GM18505 (cell line): ENCODE measurements around the gene FIZ1.

Experiments
- ATAC-seq: cut with Tn5 transposase; IDR thresholded peaks from one replicate; pipeline ENCODE4 v1.9.1; 2021; ENCODE audit not compliant: unreplicated experiment
- POLR2A ChIP-seq: IDR thresholded peaks from 4 replicates; pipeline ENCODE4 v1.6.1; 2011; ENCODE audit warnings: borderline replicate concordance; ENCODE audit not compliant: insufficient read depth, insufficient read length; ENCODE audit errors: extremely low read depth

FIZ1 gene

DNA sequence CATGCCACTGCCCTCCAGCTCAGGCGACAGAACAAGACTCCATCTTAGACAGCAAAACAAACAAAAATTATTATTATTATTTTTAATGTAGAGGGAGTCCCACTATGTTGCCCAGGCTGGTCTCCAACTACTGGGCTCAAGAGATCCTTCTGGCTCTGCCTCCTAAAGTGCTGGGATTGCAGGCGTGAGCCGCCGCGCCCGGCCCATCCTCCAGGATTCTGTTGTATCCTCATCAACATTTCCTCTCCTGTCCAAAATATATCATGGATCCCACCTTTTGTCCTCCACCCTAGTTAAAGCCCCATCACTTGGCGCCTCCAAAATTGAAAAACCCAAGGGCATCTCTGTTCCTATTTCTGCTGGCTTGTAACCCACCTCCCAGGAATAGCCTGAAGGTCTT, 23.8 kb upstream of the FIZ1 start:
- ATAC-seq = no peak
- TF ChIP-seq POLR2A = no peak

DNA sequence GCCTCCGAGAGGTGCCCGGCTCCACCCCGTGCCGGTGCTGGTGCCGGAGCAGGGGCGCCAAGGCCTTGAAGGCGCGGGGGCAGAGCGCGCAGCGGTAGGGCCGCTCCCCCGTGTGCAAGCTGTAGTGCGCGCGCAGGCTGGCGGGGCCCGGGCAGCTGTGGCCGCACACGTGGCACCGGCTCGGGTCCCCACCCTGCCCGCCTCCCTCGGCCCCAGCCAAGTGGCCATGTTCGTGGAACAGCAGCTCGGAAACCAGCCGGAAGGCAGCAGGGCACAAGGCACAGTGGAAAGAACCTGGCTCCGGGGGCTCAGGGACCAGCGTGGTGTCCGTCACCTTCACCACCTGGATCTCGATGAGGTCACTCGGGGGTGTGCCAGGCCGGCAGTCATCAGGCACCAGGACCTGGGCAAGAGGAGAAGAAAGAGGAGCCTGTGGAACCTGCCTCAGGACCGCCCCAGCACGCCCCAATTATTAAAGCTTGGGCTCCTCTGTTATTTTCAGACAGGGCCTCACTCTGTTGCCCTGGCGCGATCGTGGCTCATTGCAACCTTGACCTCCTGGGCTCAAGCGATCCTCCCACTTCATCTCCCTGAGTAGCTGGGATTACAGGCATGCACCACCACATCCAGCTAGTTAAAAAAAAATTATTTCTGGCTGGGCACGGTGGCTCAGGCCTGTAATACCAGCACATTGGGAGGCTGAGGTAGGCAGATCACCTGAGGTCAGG, 23.1 kb upstream of the FIZ1 start:
- no peak for TF ChIP-seq POLR2A
- no peak for ATAC-seq

DNA sequence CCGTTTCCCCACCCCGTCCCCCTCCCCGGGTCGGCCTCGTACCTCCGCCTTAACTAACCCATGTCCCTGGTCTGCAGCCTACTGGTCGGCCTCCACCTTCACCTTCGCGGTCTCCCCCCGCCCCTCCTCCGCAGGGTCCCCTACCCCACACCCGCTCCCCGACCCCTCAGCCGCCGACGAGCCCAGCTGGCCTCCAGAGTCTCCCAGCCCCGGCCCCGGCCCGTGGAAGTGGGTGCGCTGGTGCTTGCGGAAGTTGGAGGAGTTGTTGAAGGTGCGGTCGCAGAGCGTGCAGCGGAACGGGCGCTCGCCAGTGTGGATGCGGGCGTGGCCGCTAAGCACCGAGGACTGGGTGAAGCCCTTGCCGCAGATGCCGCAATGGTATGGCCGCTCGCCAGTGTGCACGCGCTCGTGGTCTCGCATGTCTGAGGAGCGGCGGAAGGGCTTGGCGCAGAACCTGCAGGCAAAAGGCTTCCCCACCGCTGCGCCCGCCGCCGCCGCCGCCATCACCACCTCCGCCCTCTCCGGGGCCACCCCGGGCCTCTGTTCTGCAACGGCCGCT, 22.4 kb upstream of the FIZ1 start:
- no peak for ATAC-seq
- no peak for TF ChIP-seq POLR2A

DNA sequence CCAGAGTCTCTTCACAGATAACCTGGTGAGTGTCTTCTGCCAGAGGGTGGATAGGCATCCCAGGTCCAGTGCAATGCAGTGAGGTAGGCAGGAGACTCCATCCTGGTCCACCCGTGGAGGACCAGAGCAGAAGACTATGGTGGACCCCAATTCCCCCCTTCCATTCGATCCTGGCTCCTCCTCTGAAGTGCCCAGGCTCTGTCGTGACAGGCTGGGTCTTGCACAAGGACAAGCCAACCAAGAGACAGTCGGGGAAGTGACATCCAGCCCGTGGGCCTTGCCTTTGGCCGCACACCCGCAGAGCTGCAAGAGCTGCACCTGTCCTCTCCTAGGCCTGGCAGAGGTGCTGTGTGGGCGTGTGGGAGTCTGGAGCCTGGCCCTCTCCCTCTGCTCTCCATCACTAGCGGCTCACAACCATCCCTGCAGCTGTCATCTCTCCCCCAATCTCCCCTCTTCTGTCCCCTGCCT, 21.9 kb upstream of the FIZ1 start:
- no peak for ATAC-seq
- no peak for TF ChIP-seq POLR2A

DNA sequence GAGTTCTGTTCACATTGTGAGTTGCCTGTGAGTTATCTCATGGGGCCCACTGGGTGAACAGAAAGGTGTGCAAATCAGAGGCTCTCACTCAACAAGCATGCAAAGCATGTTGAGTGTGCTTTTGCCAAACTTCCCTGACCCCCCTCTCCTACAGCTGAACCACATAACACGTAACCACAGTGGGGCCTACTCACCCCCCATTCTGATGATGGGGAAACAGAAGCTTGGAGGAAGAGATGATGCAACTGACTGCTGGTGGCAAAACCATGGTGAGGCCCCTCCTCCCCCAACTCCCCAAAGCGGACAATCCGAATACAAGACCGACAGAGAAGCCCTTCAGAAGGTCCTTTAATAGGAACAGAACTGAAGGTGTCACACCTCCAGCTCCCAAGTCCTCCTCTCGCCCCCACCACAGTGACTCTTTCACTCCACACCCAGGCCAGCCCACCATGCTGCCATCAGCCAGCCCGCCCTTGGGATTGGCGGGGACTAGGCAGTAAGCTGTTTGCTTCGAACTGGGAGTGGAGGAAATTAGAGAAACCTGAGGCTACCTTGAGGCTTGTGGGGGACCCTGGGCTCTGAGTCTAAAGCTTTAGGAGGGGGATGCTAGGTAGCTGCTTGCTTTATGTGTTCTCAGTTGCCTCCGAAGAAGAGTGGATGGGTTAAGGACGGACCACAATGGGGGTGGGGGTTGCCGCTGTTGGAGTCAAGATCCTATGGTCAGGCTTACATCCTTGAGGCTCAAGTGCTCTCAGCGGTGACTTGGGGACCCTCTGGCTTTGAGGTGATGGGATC, 21.3 kb upstream of the FIZ1 start:
- no peak for TF ChIP-seq POLR2A
- no peak for ATAC-seq

DNA sequence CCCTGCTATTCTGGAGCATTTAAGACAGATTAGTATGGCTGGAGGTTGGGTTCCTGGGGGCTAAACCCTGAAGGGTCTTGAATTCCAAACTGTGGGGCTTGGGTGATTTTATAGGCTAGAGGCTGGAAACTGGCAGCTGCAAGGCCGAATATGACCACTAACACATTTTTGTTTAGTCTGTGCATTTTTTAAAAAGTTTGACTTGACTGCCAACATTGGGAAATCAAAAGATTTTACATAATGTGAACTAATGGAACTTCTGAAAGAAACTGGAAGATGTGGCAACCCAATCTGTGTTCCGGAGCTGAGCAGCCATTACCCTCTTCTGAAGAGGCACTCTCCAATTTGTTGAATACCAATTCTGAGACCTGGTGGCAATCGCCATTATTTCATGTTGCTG, 20.0 kb upstream of the FIZ1 start:
- no peak for ATAC-seq
- TF ChIP-seq POLR2A = no peak

DNA sequence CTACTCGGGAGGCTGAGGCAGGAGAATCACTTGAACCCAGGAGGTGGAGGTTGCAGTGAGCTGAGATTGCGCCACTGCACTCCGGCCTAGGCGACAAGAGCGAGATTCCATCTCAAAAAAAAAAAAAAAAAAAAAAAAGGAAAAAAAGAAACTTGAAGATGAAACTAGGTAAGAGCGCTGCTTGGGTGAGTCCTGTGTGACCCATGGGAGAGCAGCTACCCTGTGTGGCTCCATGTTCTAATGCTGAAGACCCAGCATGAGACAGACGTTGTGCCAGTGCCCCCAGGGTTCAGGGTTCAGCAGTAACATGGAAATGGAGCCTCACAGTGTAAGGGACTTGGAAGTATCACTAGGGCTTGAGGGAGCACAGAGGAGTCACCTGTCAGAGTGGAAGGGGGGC, 19.1 kb upstream of the FIZ1 start:
- no peak for ATAC-seq
- TF ChIP-seq POLR2A = no peak

DNA sequence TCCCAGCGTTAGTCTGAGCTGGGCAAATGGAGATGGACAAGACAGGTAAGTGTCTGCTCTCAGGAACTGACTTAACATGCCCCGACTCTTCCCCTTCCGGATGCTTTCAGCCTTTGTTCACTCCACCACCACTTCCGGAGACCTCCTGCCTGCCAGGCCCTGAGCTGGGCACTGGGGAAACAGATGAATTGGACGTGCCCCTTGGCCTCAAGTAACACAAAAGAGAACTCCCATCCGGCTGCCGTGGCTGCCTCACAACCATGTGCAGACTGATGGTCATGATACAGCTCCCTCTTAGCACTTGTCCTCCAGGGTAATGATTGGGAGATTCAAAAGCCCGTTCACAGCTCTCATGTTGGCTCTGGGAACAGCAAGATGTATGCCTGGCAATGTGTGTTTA, 18.1 kb upstream of the FIZ1 start:
- TF ChIP-seq POLR2A = no peak
- ATAC-seq = no peak

DNA sequence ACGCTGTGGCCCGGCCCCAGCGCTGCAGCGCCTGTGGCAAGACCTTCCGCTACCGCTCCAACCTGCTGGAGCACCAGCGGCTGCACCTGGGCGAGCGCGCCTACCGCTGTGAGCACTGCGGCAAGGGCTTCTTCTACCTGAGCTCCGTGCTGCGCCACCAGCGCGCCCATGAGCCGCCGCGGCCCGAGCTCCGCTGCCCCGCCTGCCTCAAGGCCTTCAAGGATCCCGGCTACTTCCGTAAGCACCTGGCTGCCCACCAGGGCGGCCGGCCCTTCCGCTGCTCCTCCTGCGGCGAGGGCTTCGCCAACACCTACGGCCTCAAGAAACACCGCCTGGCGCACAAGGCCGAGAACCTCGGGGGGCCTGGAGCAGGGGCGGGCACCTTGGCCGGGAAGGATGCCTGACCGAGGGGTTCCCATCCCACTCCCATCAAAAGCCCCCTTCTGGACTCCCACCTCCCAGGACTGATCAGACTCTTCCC, 17.1 kb upstream of the FIZ1 start:
- no peak for TF ChIP-seq POLR2A
- no peak for ATAC-seq

DNA sequence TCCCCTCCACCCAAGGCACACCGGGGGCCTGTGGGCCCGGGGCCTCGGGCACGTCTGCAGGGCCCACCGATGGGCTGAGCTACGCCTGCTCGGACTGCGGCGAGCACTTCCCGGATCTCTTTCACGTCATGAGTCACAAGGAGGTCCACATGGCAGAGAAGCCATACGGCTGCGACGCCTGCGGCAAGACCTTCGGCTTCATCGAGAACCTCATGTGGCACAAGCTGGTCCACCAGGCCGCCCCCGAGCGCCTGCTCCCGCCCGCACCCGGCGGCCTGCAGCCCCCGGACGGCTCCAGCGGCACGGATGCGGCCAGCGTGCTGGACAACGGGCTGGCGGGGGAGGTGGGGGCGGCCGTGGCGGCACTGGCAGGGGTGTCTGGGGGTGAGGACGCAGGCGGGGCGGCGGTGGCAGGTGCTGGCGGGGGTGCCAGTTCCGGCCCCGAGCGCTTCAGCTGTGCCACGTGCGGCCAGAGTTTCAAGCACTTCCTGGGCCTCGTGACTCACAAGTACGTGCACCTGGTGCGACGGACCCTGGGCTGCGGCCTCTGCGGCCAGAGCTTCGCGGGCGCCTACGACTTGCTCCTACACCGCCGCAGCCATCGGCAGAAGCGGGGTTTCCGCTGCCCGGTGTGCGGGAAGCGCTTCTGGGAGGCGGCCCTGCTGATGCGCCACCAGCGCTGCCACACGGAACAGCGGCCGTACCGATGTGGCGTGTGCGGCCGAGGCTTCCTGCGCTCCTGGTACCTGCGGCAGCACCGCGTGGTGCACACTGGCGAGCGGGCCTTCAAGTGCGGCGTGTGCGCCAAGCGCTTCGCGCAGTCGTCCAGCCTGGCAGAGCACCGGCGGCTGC, 16.5 kb upstream of the FIZ1 start:
- no peak for ATAC-seq
- TF ChIP-seq POLR2A = no peak

DNA sequence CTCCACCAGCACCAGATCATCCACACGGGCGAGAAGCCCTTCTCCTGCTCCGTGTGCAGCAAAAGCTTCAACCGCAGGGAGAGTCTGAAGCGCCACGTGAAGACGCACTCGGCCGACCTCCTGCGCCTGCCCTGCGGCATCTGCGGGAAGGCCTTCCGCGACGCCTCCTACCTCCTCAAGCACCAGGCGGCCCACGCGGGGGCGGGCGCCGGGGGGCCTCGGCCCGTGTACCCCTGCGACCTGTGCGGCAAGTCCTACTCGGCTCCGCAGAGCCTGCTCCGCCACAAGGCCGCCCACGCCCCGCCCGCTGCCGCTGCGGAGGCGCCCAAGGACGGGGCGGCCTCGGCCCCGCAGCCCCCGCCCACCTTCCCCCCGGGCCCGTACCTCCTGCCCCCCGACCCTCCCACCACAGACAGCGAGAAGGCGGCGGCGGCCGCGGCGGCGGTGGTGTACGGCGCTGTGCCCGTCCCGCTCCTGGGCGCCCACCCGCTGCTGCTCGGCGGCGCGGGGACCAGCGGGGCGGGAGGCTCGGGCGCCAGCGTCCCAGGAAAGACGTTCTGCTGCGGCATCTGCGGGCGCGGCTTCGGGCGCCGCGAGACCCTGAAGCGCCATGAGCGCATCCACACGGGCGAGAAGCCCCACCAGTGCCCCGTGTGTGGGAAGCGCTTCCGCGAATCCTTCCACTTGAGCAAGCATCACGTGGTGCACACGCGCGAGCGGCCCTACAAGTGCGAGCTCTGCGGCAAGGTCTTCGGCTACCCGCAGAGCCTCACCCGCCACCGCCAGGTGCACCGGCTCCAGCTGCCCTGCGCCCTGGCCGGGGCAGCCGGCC, 15.6 kb upstream of the FIZ1 start:
- TF ChIP-seq POLR2A = no peak
- no peak for ATAC-seq

DNA sequence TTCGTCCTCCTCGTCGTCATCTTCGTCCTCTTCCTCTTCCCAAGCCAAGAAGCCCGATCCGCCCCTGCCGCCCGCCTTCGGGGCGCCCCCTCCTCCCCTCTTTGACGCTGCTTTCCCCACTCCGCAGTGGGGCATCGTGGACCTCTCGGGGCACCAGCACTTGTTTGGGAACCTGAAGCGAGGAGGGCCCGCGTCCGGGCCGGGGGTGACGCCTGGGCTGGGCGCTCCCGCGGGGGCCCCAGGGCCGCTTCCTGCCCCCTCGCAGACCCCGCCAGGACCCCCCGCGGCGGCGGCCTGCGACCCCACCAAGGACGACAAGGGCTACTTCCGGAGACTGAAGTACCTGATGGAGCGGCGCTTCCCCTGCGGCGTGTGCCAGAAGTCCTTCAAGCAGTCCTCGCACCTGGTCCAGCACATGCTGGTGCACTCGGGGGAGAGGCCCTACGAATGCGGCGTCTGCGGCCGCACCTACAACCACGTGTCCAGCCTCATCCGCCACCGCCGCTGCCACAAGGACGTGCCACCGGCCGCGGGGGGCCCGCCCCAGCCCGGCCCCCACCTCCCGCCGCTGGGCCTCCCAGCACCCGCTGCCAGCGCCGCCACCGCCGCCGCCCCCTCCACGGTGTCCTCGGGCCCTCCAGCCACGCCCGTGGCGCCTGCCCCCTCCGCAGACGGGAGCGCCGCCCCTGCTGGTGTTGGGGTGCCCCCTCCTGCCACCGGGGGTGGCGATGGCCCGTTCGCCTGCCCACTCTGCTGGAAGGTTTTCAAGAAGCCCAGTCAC, 14.8 kb upstream of the FIZ1 start:
- no peak for TF ChIP-seq POLR2A
- ATAC-seq = no peak

DNA sequence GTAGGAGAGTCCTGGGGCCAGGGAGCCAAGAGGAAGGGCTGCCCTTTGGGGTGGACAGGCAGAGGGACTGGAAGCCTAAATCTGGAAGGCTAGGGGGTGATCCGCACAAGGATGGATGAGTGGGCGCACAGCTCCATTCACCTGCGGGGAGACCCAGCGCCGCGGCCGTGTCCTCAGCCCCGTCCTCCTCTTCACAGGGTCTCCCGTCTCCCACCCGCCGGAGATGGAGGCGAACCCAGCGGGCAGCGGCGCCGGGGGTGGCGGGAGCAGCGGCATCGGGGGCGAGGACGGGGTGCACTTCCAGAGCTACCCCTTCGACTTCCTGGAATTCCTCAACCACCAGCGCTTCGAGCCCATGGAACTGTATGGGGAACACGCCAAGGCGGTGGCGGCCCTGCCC, 14.1 kb upstream of the FIZ1 start:
- ATAC-seq = no peak
- no peak for TF ChIP-seq POLR2A
